Measurements from ENCODE around the gene LGR6. TPM values are rescaled to one million over a fixed set of nuclear protein-coding genes. Genes with fewer than 3 reads are reported as not detected.

The LGR6 gene
- total and polyA plus RNA-seq, 2 donors (not counting 1 experiment from before 2014, with no cell fraction given): 0.28 TPM; not detected in 1

DNA sequence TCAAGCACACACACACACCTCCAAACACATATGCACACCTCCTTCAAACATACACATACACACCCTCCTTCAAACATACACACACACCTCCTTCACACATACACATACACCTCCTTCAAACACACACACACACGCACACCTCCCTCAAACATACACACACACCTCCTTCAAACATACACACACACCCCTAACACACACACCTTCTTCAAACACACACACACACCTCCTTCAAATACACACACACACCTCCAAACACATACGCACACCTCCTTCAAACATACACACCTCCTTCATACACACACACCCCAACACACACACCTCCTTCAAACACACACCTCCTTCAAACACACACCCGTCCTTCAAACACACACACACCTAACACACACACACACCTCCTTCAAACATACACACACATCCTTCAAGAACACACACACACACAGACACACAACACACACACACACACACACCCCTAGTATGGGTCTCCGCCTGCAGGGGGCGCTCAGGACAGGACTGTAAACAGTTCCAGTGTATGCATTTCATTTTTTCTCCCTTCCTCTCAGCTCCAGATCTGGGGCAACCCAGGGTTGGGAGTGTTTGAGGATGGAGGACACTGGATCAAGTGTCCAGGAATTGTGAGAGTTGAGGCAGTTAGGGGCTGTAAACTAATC is 12.1 kb downstream of the LGR6 start:
- no peaks in the 10 kb centered on the region for H3K36me3 ChIP-seq (replicated peaks in 1 of 2; ENCODE audit: control extremely low read depth in 1 of 2, control insufficient read depth in 1 of 2, extremely low read depth in 1 of 2, insufficient read depth in 2 of 2, low read length in 1 of 2)
- no peaks in the 10 kb centered on the region for H3K9me3 Mint-ChIP-seq (ENCODE audit: insufficient read depth)
- intact Hi-C loops (cut with micrococcal nuclease): no loop called here
- 64% methylated on average over 3 of the region's 5 CpGs for WGBS (ENCODE audit: insufficient coverage)
- H3K4me1 ChIP-seq (ENCODE audit: control insufficient read depth in 2 of 2, insufficient read depth in 2 of 2, low read length in 2 of 2): peaks cover 5 to 7% of the 10 kb centered on the region in 2 donors
- H3K27ac ChIP-seq (ENCODE audit: low read length in 2 of 2): no peak overlapping the region
- H3K9me3 ChIP-seq (ENCODE audit: control extremely low read depth in 1 of 3, control insufficient read depth in 2 of 3, insufficient read depth in 1 of 3, low read length in 2 of 3): no peaks in the 10 kb centered on the region
- H3K4me1 Mint-ChIP-seq: peaks cover 5% of the 10 kb centered on the region
- POLR2A ChIA-PET: no interaction called here
- no peak overlapping the region for H3K4me3 ChIP-seq (ENCODE audit: control extremely low read depth in 1 of 5, extremely low read depth in 1 of 5, insufficient read depth in 1 of 5, low read depth in 2 of 5, low read length in 4 of 5)
- no peak for TF ChIP-seq EZH2 (IDR thresholded peaks at IDR 0.05; ENCODE audit: borderline replicate concordance, insufficient read depth, low read depth, low read length, poor library complexity, severe bottlenecking)
- TF ChIP-seq, protein P1, sequence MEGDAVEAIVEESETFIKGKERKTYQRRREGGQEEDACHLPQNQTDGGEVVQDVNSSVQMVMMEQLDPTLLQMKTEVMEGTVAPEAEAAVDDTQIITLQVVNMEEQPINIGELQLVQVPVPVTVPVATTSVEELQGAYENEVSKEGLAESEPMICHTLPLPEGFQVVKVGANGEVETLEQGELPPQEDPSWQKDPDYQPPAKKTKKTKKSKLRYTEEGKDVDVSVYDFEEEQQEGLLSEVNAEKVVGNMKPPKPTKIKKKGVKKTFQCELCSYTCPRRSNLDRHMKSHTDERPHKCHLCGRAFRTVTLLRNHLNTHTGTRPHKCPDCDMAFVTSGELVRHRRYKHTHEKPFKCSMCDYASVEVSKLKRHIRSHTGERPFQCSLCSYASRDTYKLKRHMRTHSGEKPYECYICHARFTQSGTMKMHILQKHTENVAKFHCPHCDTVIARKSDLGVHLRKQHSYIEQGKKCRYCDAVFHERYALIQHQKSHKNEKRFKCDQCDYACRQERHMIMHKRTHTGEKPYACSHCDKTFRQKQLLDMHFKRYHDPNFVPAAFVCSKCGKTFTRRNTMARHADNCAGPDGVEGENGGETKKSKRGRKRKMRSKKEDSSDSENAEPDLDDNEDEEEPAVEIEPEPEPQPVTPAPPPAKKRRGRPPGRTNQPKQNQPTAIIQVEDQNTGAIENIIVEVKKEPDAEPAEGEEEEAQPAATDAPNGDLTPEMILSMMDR (IDR thresholded peaks at IDR 0.05): no peak
- CTCF ChIA-PET: no interaction called here
- no peak for ATAC-seq (ENCODE audit: low read depth)
- H3K27me3 Mint-ChIP-seq: peaks cover 17% of the 10 kb centered on the region
- no peak overlapping the region for H3K27ac Mint-ChIP-seq
- peaks cover 0 to 38% (median 3%) of the 10 kb centered on the region in 4 experiments for H3K27me3 ChIP-seq (replicated peaks in 1 of 4; ENCODE audit: control extremely low read depth in 1 of 4, control insufficient read depth in 3 of 4, insufficient read depth in 4 of 4, low read length in 3 of 4)
- no peak overlapping the region for H2AFZ ChIP-seq (ENCODE audit: insufficient read depth, low read depth, low read length, poor library complexity, severe bottlenecking)
- H4K20me1 ChIP-seq (ENCODE audit: control insufficient read depth, insufficient read depth, low read length, poor library complexity, severe bottlenecking): no peaks in the 10 kb centered on the region
- H3K4me3 Mint-ChIP-seq: no peak overlapping the region
- H3K4me2 ChIP-seq (replicated peaks; ENCODE audit: low read depth, low read length, poor library complexity, severe bottlenecking): no peak overlapping the region
- H3K79me2 ChIP-seq (ENCODE audit: control insufficient read depth, insufficient read depth, low read length): no peaks in the 10 kb centered on the region
- no peak overlapping the region for H3K9ac ChIP-seq (ENCODE audit: low read length)
- DNase-seq: no peak

- ATAC-seq (ENCODE audit: low read depth) (no peak), DNase-seq (no peak)
- Histone ChIP-seq H3K4me3 (ENCODE audit: control extremely low read depth in 1 of 5, extremely low read depth in 1 of 5, insufficient read depth in 1 of 5, low read depth in 2 of 5, low read length in 4 of 5) (no peak overlapping the region), H3K4me1 (ENCODE audit: control insufficient read depth in 2 of 2, insufficient read depth in 2 of 2, low read length in 2 of 2) (peaks cover 5 to 7% of the 10 kb centered on the region in 2 donors), H4K20me1 (ENCODE audit: control insufficient read depth, insufficient read depth, low read length, poor library complexity, severe bottlenecking) (no peaks in the 10 kb centered on the region), H3K4me2 (replicated peaks; ENCODE audit: low read depth, low read length, poor library complexity, severe bottlenecking) (no peak overlapping the region), H3K9ac (ENCODE audit: low read length) (no peak overlapping the region), H3K9me3 (ENCODE audit: control extremely low read depth in 1 of 3, control insufficient read depth in 2 of 3, insufficient read depth in 1 of 3, low read length in 2 of 3) (no peaks in the 10 kb centered on the region), H3K79me2 (ENCODE audit: control insufficient read depth, insufficient read depth, low read length) (no peaks in the 10 kb centered on the region), H3K36me3 (replicated peaks in 1 of 2; ENCODE audit: control extremely low read depth in 1 of 2, control insufficient read depth in 1 of 2, extremely low read depth in 1 of 2, insufficient read depth in 2 of 2, low read length in 1 of 2) (no peaks in the 10 kb centered on the region), H3K27ac (ENCODE audit: low read length in 2 of 2) (no peak overlapping the region), H3K27me3 (replicated peaks in 1 of 4; ENCODE audit: control extremely low read depth in 1 of 4, control insufficient read depth in 3 of 4, insufficient read depth in 4 of 4, low read length in 3 of 4) (peaks cover 0 to 45% (median 3%) of the 10 kb centered on the region in 4 experiments), H2AFZ (ENCODE audit: insufficient read depth, low read depth, low read length, poor library complexity, severe bottlenecking) (no peak overlapping the region)
- ChIA-PET CTCF (no interaction called here), POLR2A (no interaction called here)
- peaks cover 25% of the 10 kb centered on the region for H3K27me3 Mint-ChIP-seq
- WGBS (ENCODE audit: insufficient coverage): 67% methylated on average over 1 of the region's 1 CpG
- no peaks in the 10 kb centered on the region for H3K4me1 Mint-ChIP-seq
- H3K27ac Mint-ChIP-seq: no peak overlapping the region
- no peaks in the 10 kb centered on the region for H3K9me3 Mint-ChIP-seq (ENCODE audit: insufficient read depth)
- TF ChIP-seq EZH2 (IDR thresholded peaks at IDR 0.05; ENCODE audit: borderline replicate concordance, insufficient read depth, low read depth, low read length, poor library complexity, severe bottlenecking): no peak
- intact Hi-C loops (cut with micrococcal nuclease): no loop called here
- no peak overlapping the region for H3K4me3 Mint-ChIP-seq
Observed at GRCh38 chr1:202207292-202207691, 13.7 kb downstream of the LGR6 start.
